NCI-H226 (cell line): ENCODE measurements around the gene FBXO4.
"Not testable (repeated sequence)": the region's sequence is repeated elsewhere in the genome, so short reads cannot be mapped to it uniquely, and the experiment has no call there.

ENCODE experiments used
- DNase-seq: peaks from one replicate; pipeline ENCODE4 v3.0.0-alpha.2; 2015

Gene FBXO4

GRCh38 chr5:41925555-41925951 is 472 bp downstream of the FBXO4 start:
- DNase-seq, result no peak

GRCh38 chr5:41927604-41928003 is 2.5 kb downstream of the FBXO4 start:
- no peak for DNase-seq

- DNase-seq, result no peak
These were observed 4.0 kb downstream of the FBXO4 start for GRCh38 chr5:41929035-41929434.

- no peak for DNase-seq
These were observed 7.7 kb downstream of the FBXO4 start for GRCh38 chr5:41932770-41933169.

GRCh38 chr5:41935544-41935943 is 10.5 kb downstream of the FBXO4 start:
- no peak for DNase-seq

GRCh38 chr5:41940641-41941040 is 15.6 kb downstream of the FBXO4 start:
- DNase-seq, result no peak

GRCh38 chr5:41945332-41945955 is 20.4 kb downstream of the FBXO4 start:
- not testable (repeated sequence) for DNase-seq

GRCh38 chr5:41951224-41951623 is 26.1 kb downstream of the FBXO4 start:
- no peak for DNase-seq

- DNase-seq, result no peak
These were observed 29.2 kb downstream of the FBXO4 start for GRCh38 chr5:41954286-41954685.

GRCh38 chr5:41955432-41956024 is 30.4 kb downstream of the FBXO4 start:
- no peak for DNase-seq

GRCh38 chr5:41956943-41957342 is 31.9 kb downstream of the FBXO4 start:
- no peak for DNase-seq

- no peak for DNase-seq
These were observed 35.4 kb downstream of the FBXO4 start for GRCh38 chr5:41960481-41960880.

GRCh38 chr5:41961736-41962135 is 36.7 kb downstream of the FBXO4 start:
- DNase-seq, result no peak

- DNase-seq, result no peak
These were observed 37.4 kb downstream of the FBXO4 start for GRCh38 chr5:41962491-41962890.

- DNase-seq, result no peak
These were observed 41.5 kb downstream of the FBXO4 start for GRCh38 chr5:41966401-41967105.

- no peak for DNase-seq
These were observed 42.3 kb downstream of the FBXO4 start for GRCh38 chr5:41967401-41967800.

- no peak for DNase-seq
These were observed 43.2 kb downstream of the FBXO4 start for GRCh38 chr5:41968153-41968723.

- no peak for DNase-seq
These were observed 48.0 kb downstream of the FBXO4 start for GRCh38 chr5:41973087-41973486.

GRCh38 chr5:41973887-41974286 is 48.8 kb downstream of the FBXO4 start:
- DNase-seq, result no peak

GRCh38 chr5:41978676-41979075 is 53.6 kb downstream of the FBXO4 start:
- no peak for DNase-seq

GRCh38 chr5:41980396-41980795 is 55.3 kb downstream of the FBXO4 start:
- no peak for DNase-seq

GRCh38 chr5:41980870-41981269 is 55.8 kb downstream of the FBXO4 start:
- no peak for DNase-seq

GRCh38 chr5:41982858-41983257 is 57.8 kb downstream of the FBXO4 start:
- DNase-seq, result not testable (repeated sequence)

GRCh38 chr5:41983284-41983683 is 58.2 kb downstream of the FBXO4 start:
- no peak for DNase-seq
